Breast epithelium (tissue), 3 donors: ENCODE results near the gene ZGPAT.

Experiments
- POLR2A ChIP-seq: fragments of 450-650 bp; IDR thresholded peaks from one replicate; pipeline ENCODE4 v1.6.1; 2016; ENCODE audit warnings: antibody characterized with exemption, mild to moderate bottlenecking, moderate library complexity
- TF ChIP-seq, protein P1 (sequence below), 3 donors: fragments of 450-650 bp; IDR thresholded peaks; one replicate each; pipeline ENCODE4 v1.5.1; 2016 to 2017; ENCODE audit warnings: antibody characterized with exemption in 3 of 3, mild to moderate bottlenecking in 3 of 3, moderate library complexity in 3 of 3

DNA sequence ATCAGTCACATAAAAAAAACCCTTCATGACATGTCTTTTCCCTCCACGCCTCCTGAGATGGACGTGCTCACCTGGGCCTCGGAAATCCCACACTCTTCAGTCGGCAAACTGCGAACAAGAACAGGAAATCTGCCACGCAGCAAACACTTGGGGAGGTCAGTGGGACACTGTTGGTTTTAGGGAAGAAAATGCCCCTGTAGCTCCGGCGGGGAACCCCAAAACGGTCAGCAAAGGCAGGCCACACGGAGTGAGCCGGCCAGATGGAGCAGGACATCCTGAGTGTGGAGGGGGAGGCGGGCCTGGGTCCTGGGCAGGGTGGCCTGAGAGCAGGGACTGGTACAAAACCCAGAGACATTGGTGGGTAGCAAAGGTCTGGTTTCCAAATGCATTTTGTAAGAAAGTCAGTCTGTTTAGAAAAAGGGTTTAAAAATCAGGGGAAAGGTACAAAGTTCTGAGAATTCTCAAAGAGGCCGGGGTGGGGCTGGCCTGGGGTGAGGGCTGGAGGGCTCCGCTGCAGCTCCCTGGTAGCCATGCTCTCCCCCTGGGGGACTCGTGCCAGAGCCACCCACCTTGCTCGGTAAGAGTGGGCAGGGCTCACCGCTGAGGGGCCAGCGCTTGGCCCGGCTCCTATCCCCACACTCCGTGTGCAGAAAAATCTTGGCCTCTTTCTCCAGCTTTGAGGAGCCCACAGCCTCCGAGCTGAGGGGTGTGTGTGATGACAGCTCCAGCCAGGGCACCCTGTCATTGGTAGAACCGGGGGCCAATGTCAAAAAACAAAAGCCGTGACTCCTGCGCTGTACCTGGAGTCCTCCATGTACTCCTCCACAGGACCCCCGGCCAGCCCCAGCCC lies 37.0 kb downstream of the ZGPAT start:
- TF ChIP-seq, protein P1, sequence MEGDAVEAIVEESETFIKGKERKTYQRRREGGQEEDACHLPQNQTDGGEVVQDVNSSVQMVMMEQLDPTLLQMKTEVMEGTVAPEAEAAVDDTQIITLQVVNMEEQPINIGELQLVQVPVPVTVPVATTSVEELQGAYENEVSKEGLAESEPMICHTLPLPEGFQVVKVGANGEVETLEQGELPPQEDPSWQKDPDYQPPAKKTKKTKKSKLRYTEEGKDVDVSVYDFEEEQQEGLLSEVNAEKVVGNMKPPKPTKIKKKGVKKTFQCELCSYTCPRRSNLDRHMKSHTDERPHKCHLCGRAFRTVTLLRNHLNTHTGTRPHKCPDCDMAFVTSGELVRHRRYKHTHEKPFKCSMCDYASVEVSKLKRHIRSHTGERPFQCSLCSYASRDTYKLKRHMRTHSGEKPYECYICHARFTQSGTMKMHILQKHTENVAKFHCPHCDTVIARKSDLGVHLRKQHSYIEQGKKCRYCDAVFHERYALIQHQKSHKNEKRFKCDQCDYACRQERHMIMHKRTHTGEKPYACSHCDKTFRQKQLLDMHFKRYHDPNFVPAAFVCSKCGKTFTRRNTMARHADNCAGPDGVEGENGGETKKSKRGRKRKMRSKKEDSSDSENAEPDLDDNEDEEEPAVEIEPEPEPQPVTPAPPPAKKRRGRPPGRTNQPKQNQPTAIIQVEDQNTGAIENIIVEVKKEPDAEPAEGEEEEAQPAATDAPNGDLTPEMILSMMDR (IDR thresholded peaks at IDR 0.05), result no peak
- TF ChIP-seq POLR2A, result no peak
